Rectal smooth muscle tissue (tissue), 1 donor: ENCODE measurements around the gene TSSC4.

ENCODE experiments used
- H3K27ac ChIP-seq: one replicate; pipeline ENCODE4 v1.7.0; 2013; ENCODE audit warnings: low read depth, low read length, inconsistent platforms
- H3K27me3 ChIP-seq: one replicate; pipeline ENCODE4 v1.7.0; 2013; ENCODE audit warnings: low read length; ENCODE audit not compliant: control insufficient read depth, insufficient read depth
- H3K36me3 ChIP-seq: one replicate; pipeline ENCODE4 v1.7.0; 2013; ENCODE audit warnings: low read length; ENCODE audit not compliant: control insufficient read depth, insufficient read depth
- H3K4me1 ChIP-seq: one replicate; pipeline ENCODE4 v1.7.0; 2013; ENCODE audit warnings: low read length; ENCODE audit not compliant: control insufficient read depth, insufficient read depth
- H3K4me3 ChIP-seq: one replicate; pipeline ENCODE4 v1.7.0; 2013; ENCODE audit warnings: low read length
- H3K9ac ChIP-seq: one replicate; pipeline ENCODE4 v1.7.0; 2013; ENCODE audit warnings: low read length

TSSC4 gene

DNA sequence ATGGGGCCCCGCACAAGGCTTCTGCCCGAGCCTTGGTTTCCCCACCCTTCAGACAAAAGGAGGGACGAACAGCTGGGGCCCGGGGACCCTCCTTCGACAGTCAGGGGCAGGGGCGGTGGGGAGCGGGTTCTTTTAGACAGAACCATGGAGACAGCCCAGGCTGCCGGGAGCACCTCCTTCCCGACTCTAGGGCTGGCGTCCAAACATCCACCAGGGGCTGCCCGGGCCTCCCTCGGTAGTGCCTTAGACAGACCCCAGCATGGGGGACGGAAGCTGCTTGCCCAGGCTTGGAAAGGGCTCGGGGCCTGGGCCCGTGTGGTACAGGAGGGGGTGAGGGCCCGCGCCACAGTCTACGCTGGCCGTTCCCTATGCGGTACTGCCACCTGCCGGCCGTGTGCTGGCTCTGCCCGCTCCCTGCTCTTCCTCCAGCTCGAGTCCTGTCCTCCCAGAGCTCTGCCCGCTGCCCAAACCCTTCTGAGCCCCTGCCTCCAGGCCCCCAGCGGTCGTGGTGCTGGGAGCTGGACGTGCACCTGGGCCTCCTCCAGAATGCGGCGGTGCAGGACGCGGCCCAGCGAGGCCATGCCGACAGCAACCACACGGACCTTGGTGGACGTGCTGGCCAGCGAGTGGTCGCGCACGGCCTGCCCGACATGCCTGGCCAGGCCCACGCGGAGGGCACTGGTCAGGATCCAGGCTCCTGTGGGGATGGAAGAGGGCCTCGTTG lies 20.1 kb downstream of the TSSC4 start:
- no peak overlapping the region for H3K9ac ChIP-seq
- peak overlapping the region; percentile 33 for H3K27ac ChIP-seq
- H3K27me3 ChIP-seq, result no peaks in the 10 kb centered on the region
- peaks cover 2% of the 10 kb centered on the region for H3K4me1 ChIP-seq
- no peaks in the 10 kb centered on the region for H3K36me3 ChIP-seq
- H3K4me3 ChIP-seq, result peak overlapping the region; percentile 44

GRCh38 chr11:2421226-2421994 lies 20.9 kb downstream of the TSSC4 start:
- Histone ChIP-seq H3K36me3 (no peaks in the 10 kb centered on the region), H3K27ac (no peak overlapping the region), H3K4me1 (peaks cover 2% of the 10 kb centered on the region), H3K9ac (no peak overlapping the region), H3K27me3 (no peaks in the 10 kb centered on the region), H3K4me3 (no peak overlapping the region)

GRCh38 chr11:2421996-2422395 lies 21.4 kb downstream of the TSSC4 start:
- Histone ChIP-seq H3K36me3 (no peaks in the 10 kb centered on the region), H3K4me1 (peaks cover 2% of the 10 kb centered on the region), H3K9ac (no peak overlapping the region), H3K27me3 (no peaks in the 10 kb centered on the region), H3K4me3 (no peak overlapping the region), H3K27ac (no peak overlapping the region)

GRCh38 chr11:2422461-2423156 lies 22.1 kb downstream of the TSSC4 start:
- Histone ChIP-seq H3K9ac (no peak overlapping the region), H3K4me3 (no peak overlapping the region), H3K27ac (no peak overlapping the region), H3K4me1 (peaks cover 2% of the 10 kb centered on the region), H3K36me3 (no peaks in the 10 kb centered on the region), H3K27me3 (no peaks in the 10 kb centered on the region)

DNA sequence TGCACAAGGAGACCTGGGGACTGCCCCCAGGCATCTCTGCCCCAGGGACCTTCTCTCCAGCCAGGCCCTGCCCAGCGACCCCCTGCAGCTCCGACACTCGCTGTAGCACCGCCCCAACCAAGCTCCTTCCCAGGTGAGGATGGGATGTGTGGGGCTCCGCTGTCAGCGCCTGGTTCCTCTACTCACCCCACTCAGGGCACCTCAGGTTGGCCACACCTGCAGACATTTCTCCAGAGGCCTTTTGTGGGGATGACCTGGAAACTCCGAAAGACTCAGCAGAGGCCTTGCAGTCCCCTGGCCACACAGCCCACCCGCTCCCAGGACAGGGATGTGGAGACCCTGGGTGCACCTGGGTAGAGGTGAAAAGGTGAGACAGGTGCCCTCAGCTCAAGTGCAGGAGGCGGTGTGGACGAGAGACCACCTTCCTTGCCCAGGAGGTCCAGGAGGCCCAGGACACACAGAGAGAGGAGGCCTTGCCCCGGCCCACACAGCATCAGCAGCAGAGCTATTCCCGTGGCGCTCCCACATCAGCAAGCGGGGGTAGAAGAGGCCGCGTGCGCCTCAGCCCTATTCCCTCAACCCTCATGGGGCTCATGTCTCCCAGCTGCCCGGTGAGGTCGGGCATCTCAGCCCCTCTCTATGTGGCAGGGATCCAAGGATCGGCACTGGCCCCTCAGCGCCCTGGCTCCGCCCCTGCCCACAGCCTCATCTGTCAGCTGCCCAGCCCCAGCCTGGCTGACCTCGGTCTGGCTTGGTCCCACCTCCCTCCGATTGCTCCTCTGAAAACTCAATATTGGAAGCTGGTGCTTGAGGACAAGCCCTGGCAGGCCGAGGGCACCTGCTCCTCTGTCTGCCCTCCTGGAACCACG lies 22.8 kb downstream of the TSSC4 start:
- Histone ChIP-seq H3K36me3 (no peaks in the 10 kb centered on the region), H3K27ac (no peak overlapping the region), H3K4me1 (peaks cover 2% of the 10 kb centered on the region), H3K9ac (no peak overlapping the region), H3K27me3 (no peaks in the 10 kb centered on the region), H3K4me3 (no peak overlapping the region)

DNA sequence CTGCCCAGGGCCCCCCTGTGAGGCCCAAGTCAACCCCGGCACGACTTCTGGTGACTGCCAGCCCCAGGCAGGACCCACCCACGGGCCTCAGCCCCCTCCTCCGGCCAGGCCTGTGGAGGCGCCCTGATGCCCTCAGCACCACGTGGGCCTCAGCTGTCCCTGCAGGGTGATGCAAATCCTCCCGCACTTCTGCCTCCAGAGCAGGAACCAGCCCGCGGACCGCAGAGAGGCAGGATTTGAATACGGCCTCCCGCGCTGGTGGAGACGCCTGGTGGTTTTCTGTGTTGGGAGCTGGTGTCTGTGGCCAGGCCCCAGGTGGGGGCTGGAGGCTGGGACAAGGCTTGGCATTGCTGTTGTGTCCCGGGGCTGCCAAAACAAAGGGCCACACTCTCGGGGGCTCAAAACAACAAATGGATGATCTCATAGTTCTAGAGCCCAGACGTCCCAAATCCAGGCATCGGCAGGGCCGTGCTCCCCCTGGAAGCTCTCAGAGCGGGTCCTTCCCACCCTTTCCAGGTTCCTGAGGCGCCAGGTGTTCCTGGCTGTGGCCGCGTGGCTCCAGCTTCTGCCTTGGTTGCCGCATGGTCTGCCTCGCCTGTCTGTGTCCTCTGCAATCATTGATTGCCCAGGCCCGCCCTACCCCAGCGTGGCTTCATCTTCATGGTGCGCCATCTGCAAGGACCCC lies 24.4 kb downstream of the TSSC4 start:
- no peak overlapping the region for H3K4me3 ChIP-seq
- no peaks in the 10 kb centered on the region for H3K27me3 ChIP-seq
- no peak overlapping the region for H3K27ac ChIP-seq
- H3K36me3 ChIP-seq, result no peaks in the 10 kb centered on the region
- peaks cover 2% of the 10 kb centered on the region for H3K4me1 ChIP-seq
- no peak overlapping the region for H3K9ac ChIP-seq

- Histone ChIP-seq H3K4me1 (peaks cover 1% of the 10 kb centered on the region), H3K4me3 (no peak overlapping the region), H3K36me3 (no peaks in the 10 kb centered on the region), H3K27ac (no peak overlapping the region), H3K27me3 (no peaks in the 10 kb centered on the region), H3K9ac (no peak overlapping the region)
These were observed 25.0 kb downstream of the TSSC4 start for GRCh38 chr11:2425506-2425905.

DNA sequence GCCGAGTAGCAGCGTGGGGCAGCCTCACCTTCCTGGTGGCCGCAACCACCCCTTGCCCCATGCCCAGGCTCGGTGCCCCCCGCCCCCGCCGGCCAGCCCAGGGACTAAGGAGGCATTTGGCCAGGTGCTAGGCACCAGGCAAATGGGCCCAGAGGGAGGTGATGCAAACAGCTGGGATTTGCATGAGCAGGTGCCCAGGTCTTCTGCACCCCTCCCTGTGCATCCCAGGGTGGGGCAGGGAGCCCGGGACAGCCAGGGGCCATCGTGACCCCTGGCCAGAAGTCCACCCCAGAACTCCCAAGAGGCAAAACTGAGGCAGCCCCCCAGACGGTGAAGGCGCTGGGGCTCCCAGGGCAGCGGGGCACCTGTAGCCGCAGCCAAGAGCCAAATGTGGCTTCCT lies 25.7 kb downstream of the TSSC4 start:
- Histone ChIP-seq H3K27me3 (no peaks in the 10 kb centered on the region), H3K36me3 (no peaks in the 10 kb centered on the region), H3K9ac (no peak overlapping the region), H3K27ac (no peak overlapping the region), H3K4me1 (no peaks in the 10 kb centered on the region), H3K4me3 (no peak overlapping the region)

DNA sequence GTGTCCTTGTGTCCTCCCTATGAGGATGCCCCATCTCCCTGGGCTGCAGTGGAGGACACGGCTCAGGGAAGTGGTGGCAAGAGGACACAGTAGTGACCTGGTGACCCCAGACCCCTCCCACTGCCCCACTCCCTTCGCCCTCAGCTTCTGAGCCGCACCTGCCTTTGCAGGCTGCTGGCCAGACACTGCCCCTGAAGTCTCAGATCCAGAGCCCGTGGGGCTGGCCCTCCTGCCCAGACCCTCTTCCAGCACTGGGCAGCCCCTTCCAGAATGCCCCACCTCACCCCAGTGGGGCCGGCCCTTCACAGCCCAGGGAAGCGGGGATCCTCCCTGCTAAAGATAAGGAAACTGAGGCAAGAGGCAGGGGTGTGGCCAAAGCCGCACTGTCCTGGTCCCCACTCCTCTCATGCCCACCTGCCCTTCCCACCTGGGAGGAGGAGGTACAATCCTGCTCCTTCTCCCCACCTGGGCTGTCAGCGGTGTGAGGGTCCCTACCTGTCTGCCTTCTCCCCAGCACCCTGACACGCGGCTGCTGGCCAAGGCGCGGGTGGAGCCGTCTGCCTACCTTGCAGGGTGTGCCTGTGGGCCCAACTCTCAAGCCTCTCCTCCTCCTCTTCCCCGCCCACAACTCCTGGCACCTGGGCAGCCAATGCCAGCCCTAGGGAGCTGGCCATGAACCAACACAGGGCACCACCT lies 26.4 kb downstream of the TSSC4 start:
- Histone ChIP-seq H3K27ac (no peak overlapping the region), H3K36me3 (no peaks in the 10 kb centered on the region), H3K4me1 (no peaks in the 10 kb centered on the region), H3K4me3 (no peak overlapping the region), H3K27me3 (no peaks in the 10 kb centered on the region), H3K9ac (no peak overlapping the region)

GRCh38 chr11:2427721-2428321 lies 27.3 kb downstream of the TSSC4 start:
- no peak overlapping the region for H3K4me3 ChIP-seq
- no peak overlapping the region for H3K27ac ChIP-seq
- H3K4me1 ChIP-seq, result no peaks in the 10 kb centered on the region
- no peaks in the 10 kb centered on the region for H3K27me3 ChIP-seq
- H3K36me3 ChIP-seq, result no peaks in the 10 kb centered on the region
- no peak overlapping the region for H3K9ac ChIP-seq

- H3K4me3 ChIP-seq, result no peak overlapping the region
- H3K4me1 ChIP-seq, result no peaks in the 10 kb centered on the region
- H3K27ac ChIP-seq, result no peak overlapping the region
- H3K36me3 ChIP-seq, result no peaks in the 10 kb centered on the region
- H3K27me3 ChIP-seq, result no peaks in the 10 kb centered on the region
- H3K9ac ChIP-seq, result no peak overlapping the region
These were observed 27.8 kb downstream of the TSSC4 start for GRCh38 chr11:2428322-2428795.
